HCT116 (cell line): ENCODE results near the gene DYDC1.

ENCODE experiments used
- CTCF ChIP-seq, 3 experiments: fragments of 200-600 bp in 1 of 3; sonication (generic) in 1 of 3; IDR thresholded peaks in 2 of 3; conservative IDR thresholded peaks in 1 of 3; 2 replicates each; pipeline ENCODE4 v1.5.1; 2012 to 2017; ENCODE audit warnings: low read depth in 2 of 3, low read length in 2 of 3, antibody characterized with exemption in 1 of 3, borderline replicate concordance in 1 of 3, control low read depth in 1 of 3, mild to moderate bottlenecking in 1 of 3, mixed read lengths in 1 of 3, mixed run types in 1 of 3, moderate library complexity in 1 of 3; ENCODE audit not compliant: insufficient read depth in 1 of 3
- EZH2 ChIP-seq: fragments of 200-600 bp; sonication (generic); IDR thresholded peaks from 2 replicates; pipeline ENCODE4 v1.6.1; 2017; ENCODE audit warnings: antibody characterized with exemption, mixed run types
- FOSL1 ChIP-seq: IDR thresholded peaks from 2 replicates; pipeline ENCODE4 v1.6.1; 2012; ENCODE audit warnings: low read depth
- MAX ChIP-seq: IDR thresholded peaks from 2 replicates; pipeline ENCODE4 v1.6.1; 2012
- POLR2AphosphoS5 ChIP-seq: IDR thresholded peaks from 2 replicates; pipeline ENCODE4 v1.6.1; 2011; ENCODE audit warnings: mild to moderate bottlenecking, low read depth, low read length, moderate library complexity
- REST ChIP-seq: IDR thresholded peaks from 2 replicates; pipeline ENCODE4 v1.6.1; 2012; ENCODE audit warnings: low read depth
- ZFX ChIP-seq: fragments of 450-650 bp; IDR thresholded peaks from 2 replicates; pipeline ENCODE4 v1.6.1; 2017
- ZNF274 ChIP-seq: fragments of 200-500 bp; sonication (Bioruptor generic); IDR thresholded peaks from 2 replicates; pipeline ENCODE4 v1.6.1; 2014; ENCODE audit warnings: mild to moderate bottlenecking, low read depth, low read length, inconsistent platforms

GRCh38 chr10:80290474-80291220 is 65.9 kb downstream of the DYDC1 start:
- TF ChIP-seq ZFX (no peak), POLR2AphosphoS5 (no peak), CTCF (IDR thresholded peaks at IDR 0.05 in 2 of 3, conservative IDR thresholded peaks at IDR 0.05 in 1 of 3; ENCODE audit: borderline replicate concordance in 1 of 3, insufficient read depth in 1 of 3, low read depth in 2 of 3, low read length in 2 of 3) (no peak), REST (no peak), ZNF274 (no peak), EZH2 (no peak), FOSL1 (no peak), MAX (no peak)
